Ramos (cell line): Measurements from ENCODE around the gene ACAT2.
"Not testable (repeated sequence)": the region's sequence is repeated elsewhere in the genome, so short reads cannot be mapped to it uniquely, and the experiment has no call there.

Experiments used
- in situ Hi-C: fragments of 300-500 bp; cut with MboI; formaldehyde crosslinking; loops from one replicate; pipeline ENCODE4 v1.14.3; 2022; ENCODE audit warnings: low sequenced_read_pairs; ENCODE audit not compliant: unreplicated experiment

Gene ACAT2

DNA sequence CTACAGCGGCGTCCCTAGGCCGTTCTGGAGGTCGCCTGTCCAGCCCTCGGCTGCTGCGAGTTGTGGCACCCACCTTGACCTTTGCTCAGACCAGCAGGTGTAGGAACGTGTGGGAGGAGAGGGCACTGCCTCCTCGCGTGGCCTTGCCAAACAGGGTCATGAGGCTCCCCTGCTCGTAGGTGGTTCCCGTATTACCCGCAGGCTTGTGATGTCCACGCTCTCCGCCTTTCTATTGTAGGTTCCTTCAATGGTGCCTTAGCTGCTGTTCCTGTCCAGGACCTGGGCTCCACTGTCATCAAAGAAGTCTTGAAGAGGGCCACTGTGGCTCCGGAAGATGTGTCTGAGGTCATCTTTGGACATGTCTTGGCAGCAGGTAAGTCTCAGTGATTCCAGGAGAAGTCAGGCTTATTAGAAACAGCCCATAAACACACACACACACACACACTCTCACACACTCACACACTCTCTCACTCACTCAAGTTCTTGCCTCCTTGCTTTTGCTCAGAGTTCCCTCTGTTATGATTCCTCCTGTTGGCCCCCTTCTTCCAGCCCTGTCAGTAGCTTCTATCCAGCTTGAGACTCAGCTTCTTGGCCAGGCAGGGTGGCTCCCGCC lies 942 bp downstream of the ACAT2 start:
- in situ Hi-C loops: no loop called here

DNA sequence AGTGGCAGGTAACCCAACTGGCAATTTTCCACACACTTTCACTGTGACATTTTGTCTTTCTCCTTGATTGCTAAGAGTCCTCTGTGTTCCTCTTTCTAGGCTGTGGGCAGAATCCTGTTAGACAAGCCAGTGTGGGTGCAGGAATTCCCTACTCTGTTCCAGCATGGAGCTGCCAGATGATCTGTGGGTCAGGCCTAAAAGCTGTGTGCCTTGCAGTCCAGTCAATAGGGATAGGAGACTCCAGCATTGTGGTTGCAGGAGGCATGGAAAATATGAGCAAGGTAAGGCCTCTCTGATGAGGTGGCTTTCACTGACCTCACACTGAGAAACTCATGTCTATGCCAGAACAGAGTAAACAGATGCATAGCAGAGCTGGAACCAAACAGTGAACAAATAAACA lies 5.1 kb downstream of the ACAT2 start:
- in situ Hi-C loops: no loop called here

DNA sequence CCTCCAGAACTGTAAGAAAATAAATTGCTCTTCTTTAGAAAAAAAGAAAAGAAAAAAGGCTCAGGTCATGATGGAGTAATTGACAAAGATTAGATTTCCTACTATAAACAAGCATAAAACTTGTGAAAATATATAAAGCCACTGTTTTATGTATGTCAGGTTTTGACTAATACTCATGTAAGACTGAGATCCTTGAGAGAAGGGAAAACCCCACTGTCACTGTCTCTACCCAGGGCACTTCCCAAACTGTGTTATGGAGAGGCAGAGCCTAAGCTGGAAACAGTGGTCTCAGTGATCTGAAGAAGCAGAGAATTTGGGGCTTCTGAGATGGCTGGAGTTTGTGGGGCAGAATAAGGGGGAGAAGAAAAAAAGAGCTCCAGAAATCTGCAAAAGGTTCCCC lies 7.6 kb downstream of the ACAT2 start:
- in situ Hi-C loops: no loop called here

DNA sequence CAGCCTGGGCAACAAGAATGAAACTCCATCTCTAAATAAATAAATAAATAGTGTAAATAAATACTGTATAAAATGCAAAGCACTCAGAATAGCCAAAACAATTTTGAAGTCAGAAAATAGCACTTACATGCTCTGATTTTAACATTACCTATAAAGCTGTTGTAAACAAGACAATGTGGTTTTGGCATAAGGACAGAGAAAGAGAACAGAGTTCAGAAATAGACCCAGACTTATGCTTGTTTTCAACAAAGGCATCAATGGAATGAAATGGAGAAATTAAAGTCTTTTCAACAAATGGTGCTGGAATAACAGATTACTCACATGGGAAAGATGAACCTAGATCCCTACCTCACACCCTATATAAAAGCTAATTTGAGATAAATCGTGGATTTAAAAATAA lies 10.4 kb downstream of the ACAT2 start:
- in situ Hi-C loops: no loop called here

DNA sequence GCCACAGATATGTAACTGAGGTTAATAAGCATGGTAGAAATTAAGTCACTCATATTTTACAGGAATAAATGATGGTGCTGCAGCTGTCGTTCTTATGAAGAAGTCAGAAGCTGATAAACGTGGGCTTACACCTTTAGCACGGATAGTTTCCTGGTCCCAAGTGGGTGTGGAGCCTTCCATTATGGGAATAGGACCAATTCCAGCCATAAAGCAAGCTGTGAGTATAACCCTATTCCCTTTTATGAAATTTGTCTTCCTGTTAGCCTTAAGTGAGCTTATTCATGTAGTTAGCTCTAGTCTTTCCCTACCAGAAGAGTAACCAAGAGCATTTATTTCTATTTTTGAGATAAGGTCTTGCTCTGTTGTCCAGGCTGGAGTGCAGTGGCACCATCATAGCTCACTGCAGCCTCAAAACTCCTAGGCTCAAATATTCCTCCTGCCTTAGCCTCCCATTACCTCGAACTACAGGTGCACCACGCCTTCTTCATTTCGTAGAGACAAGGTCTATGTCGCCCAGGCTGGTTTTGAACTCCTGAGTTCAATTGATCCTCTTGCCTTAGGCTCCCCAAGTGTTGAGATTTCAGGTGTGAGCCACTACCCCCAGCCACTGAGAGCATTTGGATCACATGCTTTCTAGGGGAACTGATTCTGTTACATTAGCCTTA lies 15.5 kb downstream of the ACAT2 start:
- in situ Hi-C loops: no loop called here

DNA sequence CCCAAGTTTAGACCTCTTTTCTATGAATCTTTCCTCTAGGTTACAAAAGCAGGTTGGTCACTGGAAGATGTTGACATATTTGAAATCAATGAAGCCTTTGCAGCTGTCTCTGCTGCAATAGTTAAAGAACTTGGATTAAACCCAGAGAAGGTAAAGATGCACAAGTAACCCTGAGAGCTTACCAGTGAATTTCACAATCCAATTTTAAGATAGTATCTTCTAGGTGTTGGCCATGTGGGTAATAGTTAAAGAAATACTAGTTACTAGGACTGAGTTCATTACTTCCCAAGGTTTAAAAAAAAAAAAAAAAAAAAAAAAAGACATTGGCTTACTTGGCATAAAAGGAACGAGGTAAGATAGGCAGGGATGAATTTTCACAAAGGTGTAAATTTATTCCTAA lies 16.3 kb downstream of the ACAT2 start:
- in situ Hi-C loops: no loop called here

DNA sequence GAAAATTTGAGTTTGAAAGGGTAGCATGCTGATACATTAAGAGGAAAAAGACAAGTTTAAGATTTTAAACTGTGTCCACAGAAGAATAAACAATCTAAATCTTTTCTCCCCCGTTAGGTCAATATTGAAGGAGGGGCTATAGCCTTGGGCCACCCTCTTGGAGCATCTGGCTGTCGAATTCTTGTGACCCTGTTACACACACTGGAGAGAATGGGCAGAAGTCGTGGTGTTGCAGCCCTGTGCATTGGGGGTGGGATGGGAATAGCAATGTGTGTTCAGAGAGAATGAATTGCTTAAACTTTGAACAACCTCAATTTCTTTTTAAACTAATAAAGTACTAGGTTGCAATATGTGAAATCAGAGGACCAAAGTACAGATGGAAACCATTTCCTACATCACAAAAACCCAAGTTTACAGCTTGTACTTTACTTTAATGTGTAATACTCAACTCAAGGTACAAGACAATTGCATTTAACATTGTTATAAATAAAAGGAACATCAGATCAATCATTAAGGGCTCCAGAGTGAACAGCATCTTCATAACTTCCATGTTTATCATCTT lies 16.8 kb downstream of the ACAT2 start:
- in situ Hi-C loops: no loop called here

DNA sequence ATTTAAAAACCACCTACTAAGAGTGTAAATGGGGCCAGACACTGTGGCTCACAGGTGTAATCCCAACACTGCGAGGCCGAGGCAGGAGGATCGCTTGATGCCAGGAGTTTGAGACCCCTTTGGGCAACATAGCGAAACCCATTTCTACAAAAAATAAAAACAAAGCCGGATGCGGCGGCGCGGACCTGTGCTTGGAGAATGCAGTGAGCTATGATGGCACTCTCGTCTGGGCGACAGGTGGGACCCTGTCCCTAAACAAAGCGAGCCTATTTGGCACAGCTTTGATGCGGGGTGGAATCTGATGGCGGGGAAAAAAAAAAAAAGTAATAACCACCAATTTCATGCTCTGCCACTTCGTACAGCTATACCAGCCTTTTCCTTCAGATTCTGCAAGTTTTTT lies 26.4 kb downstream of the ACAT2 start:
- in situ Hi-C loops: no loop called here

DNA sequence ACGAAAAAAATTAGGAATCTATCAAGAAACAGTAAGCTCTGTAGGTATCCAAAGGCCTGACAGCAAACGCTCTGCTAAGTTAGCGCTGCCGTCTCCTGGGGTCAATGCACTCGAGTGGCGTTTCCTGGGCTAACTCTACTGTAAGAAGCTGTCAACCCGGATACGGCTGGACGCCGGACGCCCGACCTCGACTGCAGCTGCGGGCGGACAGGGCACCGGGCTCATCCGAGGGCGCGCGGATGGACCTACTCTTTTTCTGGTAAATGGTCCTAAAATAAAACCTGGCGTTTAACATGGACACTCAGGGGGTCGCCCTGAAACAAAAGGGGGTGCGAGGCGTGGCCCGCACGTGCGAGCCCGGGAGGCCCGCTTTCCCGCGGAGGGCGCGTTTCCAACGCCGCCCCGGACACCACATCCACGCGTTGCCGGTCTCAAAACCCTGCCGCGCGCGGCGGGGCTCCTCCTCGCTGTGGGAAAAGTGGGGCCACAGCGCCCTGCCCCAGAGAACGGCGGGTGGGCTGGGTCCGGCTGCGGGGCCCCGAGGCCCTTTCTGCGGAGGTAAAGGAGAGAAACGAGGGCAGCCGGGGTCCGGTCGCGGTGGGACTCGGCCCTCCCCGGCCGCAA lies 27.0 kb downstream of the ACAT2 start:
- in situ Hi-C loops: no loop called here

DNA sequence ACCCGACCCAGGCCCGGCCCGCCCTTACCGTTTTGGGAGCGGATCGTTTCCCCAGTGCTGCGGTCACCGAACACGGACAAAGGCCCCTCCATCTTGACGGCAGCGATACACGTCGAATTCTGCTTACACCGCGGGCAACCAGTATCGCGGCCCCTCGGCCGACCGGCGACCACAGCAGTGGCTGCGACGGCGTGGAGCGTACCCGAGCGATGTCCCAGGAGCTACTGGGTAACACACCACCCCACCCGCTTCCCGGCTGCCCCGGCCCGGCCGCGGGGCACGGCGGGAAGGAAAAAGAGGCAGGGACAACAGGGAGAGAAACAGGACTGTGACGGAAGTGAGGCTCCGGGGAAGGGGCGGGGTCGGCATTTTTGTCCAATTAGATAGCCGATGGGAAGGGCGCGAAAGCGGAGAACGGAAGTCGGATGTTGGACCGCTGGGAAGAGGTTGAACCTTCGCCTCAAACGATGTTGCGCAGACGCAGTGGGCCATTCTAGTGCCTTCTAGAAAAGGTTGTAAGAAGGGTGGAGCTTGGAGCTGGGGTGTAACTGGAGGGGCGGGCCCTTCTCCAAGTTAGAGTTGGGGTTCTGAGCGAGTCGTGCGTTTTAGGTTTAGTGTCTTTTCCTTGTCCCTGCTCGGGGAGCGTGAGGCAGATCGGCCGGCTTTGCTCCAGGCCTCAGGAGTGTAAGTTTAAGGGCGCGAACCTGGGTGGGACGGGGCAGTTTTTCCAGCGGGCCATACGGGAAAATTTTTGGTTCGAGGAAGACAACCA lies 27.7 kb downstream of the ACAT2 start, which contains the start of gene TCP1:
Gene TCP1, minus strand, starts transcription at position 226 of the 772 bp plus-strand sequence. Its CDS starts 134 bp downstream, at position 92.
- in situ Hi-C loops: no loop called here

DNA sequence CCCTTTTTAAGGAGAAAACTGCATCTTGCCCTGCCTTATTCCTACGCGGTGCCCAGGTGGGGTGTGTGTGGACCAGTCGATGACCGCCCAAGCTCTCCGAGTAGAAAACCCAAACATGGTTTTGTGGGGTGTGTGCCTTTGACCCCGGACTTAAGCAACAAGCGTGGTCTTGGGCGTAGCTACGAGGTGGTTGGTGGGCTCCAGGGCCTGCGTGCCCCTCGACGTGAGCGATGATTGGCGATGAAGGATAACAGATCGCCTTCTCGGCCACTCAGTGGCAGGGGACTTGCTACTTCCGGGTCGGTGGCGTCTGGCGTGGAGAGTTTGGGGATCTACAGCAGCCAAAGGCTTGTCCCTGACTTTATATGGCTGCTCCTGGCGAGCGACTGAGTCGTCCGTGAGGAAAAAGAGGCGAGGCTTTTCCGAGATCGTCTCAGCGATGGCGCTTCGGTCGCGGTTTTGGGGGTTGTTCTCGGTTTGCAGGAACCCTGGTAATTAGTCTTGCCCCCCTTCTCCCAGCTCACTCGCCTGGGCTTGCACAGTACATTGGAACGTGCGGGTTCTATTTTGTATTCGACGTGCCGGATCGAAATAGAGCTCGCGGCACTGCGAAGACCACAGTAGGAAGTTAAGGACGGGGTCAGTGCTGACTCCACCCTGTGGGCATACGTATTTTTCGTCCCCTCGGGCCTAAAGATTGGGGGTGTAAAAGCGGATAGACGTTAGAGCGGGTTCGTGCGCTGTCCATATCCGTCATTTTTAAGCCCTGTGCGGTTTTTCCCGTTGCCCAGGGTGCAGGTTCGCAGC lies 28.5 kb downstream of the ACAT2 start, which contains the start of gene MRPL18:
Gene MRPL18, plus strand, starts transcription at position 319 of the 807 bp plus-strand sequence. Its CDS starts 121 bp downstream, at position 440.
- in situ Hi-C loops: no loop called here

DNA sequence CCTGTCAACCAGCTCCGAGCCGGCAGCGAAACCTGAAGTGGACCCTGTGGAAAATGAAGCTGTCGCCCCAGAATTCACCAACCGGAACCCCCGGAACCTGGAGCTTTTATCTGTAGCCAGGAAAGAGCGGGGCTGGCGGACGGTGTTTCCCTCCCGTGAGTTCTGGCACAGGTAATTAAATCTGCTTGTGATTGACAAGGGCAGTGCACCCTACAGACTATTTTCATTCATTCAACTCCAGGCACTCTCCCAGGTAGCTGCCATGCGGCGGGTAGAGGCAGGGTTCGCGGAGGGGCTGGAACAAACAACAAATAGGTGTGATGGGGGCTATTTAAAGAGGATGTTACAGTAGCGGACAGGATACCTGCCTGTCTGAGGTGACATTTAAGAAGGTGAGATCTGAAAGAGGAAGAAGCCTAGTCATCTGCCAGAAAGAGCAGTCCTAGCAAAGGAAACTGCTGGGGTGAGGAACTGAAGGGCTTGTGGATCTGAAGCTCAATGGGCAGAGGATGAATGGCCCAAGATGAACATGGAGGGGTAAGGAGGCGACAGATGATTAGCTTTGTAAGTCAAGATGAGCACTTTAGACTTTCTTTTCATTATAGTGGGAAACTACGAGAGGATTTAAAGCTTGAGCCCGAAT lies 29.2 kb downstream of the ACAT2 start:
- in situ Hi-C loops: no loop called here

DNA sequence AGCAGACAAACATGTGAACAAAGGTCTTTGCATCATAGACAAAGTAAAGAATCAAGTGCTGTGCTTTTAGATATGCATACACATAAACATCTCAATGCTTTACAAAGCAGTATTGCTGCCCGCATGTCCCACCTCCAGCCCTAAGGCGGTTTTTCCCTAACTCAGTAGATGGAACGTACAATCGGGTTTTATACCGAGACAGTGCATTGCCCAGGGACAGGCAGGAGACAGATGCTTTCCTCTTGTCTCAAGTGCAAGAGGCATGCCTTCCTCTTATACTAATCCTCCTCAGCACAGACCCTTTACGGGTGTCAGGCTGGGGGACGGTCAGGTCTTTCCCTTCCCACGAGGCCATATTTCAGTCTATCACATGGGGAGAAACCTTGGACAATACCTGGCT lies 33.1 kb downstream of the ACAT2 start:
- in situ Hi-C loops: not testable (repeated sequence)

DNA sequence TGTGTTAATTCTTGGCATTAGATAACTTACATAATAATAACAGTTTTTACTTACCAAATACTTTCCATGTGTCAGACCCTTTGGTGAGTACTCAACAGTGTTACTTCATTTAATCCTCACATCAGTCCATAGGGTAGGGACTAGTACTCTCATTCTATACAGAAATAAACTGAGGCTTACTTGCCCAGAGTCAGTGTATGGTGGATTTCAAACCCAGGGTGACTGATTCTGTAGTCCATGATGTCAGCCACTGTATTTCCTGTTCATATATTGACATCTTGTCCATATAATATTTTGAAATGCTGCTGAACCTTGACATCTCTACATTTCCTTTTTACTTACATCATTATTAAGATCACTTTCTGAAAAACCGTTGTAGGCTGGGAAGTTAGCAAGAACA lies 35.7 kb downstream of the ACAT2 start:
- in situ Hi-C loops: no loop called here

DNA sequence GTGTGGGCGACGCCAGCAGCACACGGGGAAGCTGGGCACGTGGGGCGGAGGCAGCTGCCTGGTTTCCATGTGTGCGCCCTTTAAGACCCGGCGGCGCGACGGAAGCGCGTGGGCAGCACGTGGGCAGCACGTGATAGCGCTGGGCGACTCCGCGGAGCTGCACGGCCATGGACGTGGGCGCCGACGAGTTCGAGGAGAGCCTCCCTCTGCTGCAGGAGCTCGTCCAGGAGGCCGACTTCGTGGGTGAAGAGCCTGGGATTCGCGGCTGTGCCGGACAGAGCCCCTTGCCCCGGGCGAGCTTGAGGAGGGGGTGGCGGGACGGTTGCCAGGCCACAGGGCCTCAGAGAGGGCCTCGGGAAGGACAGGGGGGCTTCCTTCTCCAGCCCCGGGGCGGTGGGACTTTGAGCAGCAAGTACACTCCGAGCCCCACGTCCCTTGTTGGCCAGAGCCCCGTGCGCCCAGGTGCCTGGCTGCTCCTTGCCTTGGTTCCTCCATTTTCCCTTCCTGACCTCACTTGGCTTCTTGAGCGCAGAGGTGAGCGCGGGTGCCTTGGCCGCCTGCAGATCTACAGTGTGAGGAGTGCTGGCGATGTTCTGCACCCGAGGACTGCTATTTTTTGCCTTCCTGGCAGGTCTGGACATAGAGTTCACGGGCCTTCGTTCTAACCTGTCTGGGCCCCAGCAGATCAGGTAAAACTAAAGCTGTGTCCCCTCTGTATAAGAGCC lies 38.5 kb downstream of the ACAT2 start, which contains the start of gene PNLDC1:
Gene PNLDC1, plus strand, starts transcription at position 136 of the 725 bp plus-strand sequence. Its CDS starts 32 bp downstream, at position 168.
- in situ Hi-C loops: no loop called here

DNA sequence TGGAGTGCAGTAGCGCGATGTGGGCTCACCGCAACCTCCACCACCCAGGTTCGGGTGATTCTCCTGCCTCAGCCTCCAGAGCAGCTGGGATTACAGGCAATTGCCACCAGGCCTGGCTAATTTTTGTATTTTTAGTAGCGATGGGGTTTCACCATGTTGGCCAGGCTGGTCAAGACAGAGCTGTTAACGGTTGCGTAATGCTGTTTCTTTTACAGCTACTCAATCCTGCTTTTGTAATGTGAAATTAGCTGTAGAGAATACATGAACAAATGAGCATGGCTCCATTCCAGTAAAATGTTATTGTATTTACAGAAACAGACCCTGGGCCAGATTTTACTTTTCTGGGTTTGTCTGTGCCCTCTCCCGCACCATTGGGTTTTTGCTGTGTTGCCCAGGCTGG lies 40.1 kb downstream of the ACAT2 start:
- in situ Hi-C loops: no loop called here

DNA sequence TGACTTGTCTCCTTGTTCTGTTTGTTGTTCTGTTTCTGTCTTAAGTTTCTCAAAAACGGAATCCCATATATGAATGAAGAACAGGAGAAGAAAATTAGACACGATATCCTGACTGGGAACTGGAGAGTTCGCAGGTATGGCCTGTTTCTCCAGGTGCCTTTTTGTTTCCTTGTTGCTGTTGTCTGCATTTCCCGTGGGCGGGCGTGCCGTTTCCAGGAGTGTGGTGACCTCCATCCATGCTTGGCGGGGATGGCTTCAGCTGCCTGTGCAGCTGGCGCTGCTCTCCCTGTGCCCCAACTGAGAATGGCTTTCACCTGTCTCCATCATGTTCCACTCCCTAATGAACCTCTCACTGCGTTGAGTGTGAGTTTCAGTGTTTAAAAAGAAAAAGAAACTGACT lies 42.7 kb downstream of the ACAT2 start:
- in situ Hi-C loops: no loop called here

DNA sequence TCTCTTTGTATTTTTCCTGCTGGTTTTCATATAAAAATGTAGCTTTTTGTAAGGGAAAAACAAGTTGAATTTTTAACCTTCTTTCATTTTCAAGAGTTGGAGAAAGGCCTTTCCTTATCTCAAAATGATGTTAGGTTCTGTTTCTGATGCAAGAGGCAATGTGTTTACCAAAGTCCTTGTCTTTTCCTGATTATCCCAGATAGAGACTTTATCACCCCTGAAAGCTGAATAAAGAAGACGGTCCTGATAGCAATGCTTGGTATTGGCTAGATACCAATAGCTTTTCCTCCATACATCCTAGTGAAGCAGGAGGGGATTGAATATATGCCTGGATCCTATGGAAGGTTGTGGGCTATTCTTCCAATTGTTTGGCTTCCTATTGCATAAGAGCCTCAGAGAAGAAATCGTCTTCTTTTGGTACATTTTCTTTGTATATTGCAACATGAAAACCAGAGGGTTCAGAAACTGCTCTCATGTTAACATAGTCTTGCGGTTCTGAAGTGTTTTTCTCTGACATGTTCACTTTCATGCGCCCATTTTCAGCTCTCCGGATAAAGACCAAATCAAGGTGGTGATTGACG lies 43.7 kb downstream of the ACAT2 start:
- in situ Hi-C loops: no loop called here
